ENCODE results near the gene SAMD15.

- TF ChIP-seq TAF1 (IDR thresholded peaks at IDR 0.05; ENCODE audit: borderline replicate concordance, low read depth, low read length) = no peak
- TF ChIP-seq POLR2A (IDR thresholded peaks at IDR 0.05; ENCODE audit: low read depth, low read length) = no peak
- no peak for TF ChIP-seq POLR2AphosphoS5 (IDR thresholded peaks at IDR 0.05; ENCODE audit: low read depth, low read length)
Measured at GRCh38 chr14:77347751-77348150, 29.4 kb upstream of the SAMD15 start.

Data from GM12892 (cell line).